Heart left ventricle (tissue), 16 donors: ENCODE data around the gene FFAR3. TPM values are rescaled to one million over a fixed set of nuclear protein-coding genes. Genes with fewer than 3 reads are reported as not detected.
A peak's percentile ranks its signal among the peaks of the same experiment; 100 is the strongest.

Source experiments
- ATAC-seq, 4 donors: fragments of 200-7000 bp; cut with Tn5 transposase; one replicate each; pipeline ENCODE4 v1.9.1; 2020 to 2022; ENCODE audit warnings: moderate library complexity in 4 of 4, mild to moderate bottlenecking in 3 of 4, moderate number of reproducible peaks in 1 of 4
- DNase-seq, 5 donors: peaks; one replicate each; pipeline ENCODE4 v3.0.0-alpha.2; 2020
- H3K27ac ChIP-seq, 12 donors: fragments of 200-600 bp; sonication (generic) in 4 of 12; one replicate each; pipeline versions ENCODE4 v1.5.0 to v1.8.0; 2016 to 2022; ENCODE audit warnings: mild to moderate bottlenecking in 2 of 12
- H3K27me3 ChIP-seq, 9 donors: fragments of 200-600 bp; sonication (generic) in 2 of 9; one replicate each; pipeline versions ENCODE4 v1.5.1 to v1.8.0; 2016 to 2022; ENCODE audit warnings: mild to moderate bottlenecking in 3 of 9
- H3K36me3 ChIP-seq, 9 donors: fragments of 200-600 bp; sonication (generic) in 2 of 9; one replicate each; pipeline versions ENCODE4 v1.5.0 to v1.8.0; 2018 to 2022; ENCODE audit warnings: mild to moderate bottlenecking in 2 of 9
- H3K4me1 ChIP-seq, 12 donors: fragments of 200-600 bp; sonication (generic) in 4 of 12; one replicate each; pipeline versions ENCODE4 v1.5.0 to v1.8.0; 2016 to 2022; ENCODE audit warnings: mild to moderate bottlenecking in 3 of 12
- H3K4me3 ChIP-seq, 12 donors: fragments of 200-600 bp; sonication (generic) in 4 of 12; one replicate each; pipeline versions ENCODE4 v1.5.0 to v1.8.0; 2017 to 2022; ENCODE audit warnings: mild to moderate bottlenecking in 9 of 12, moderate library complexity in 4 of 12
- H3K9me3 ChIP-seq, 12 donors: fragments of 200-600 bp; sonication (generic) in 4 of 12; one replicate each; pipeline versions ENCODE4 v1.5.0 to v1.8.0; 2016 to 2022; ENCODE audit warnings: mild to moderate bottlenecking in 1 of 12
- POLR2A ChIP-seq, 2 donors: fragments of 450-650 bp; IDR thresholded peaks; one replicate each; pipeline ENCODE4 v1.6.1; 2017; ENCODE audit warnings: antibody characterized with exemption in 2 of 2, mild to moderate bottlenecking in 2 of 2, moderate library complexity in 2 of 2
- WGBS, 4 donors: extraction: QIAGEN DNeasy Blood & Tissue Kit in 2 of 4; methylation state at CpG; one replicate each; pipeline versions ENCODE4 v1.1.5 to v1.1.7; 2013 to 2018; 5-methylcytosine and 5-hydroxymethylcytosine counted together
- intact Hi-C, 10 donors: fragments of 100-400 bp; cut with DNase I; formaldehyde crosslinking; loops; one replicate each; pipeline versions ENCODE4 v1.11.1 to v1.14.2; 2022
- polyA plus RNA-seq, 2 donors: library from polyadenylated mRNA; stranded (reverse); fragments of 200-250 nt; gene quantifications; one replicate each; pipeline ENCODE4 v1.2.3, GENCODE V29; 2013
- total RNA-seq, 9 donors: library from RNA; depleted of rRNA in 2 of 9; stranded (reverse); fragments of >200 nt in 2 of 9; fragmentation: NEBNext Ultra II Directional in 3 of 9; extraction: Animal tissue kit (Norgen Biotek cat#: 25700) in 3 of 9; gene quantifications; one replicate each; pipeline versions ENCODE4 v1.1.0 to v1.2.4, GENCODE V29; 2016 to 2023
- TF ChIP-seq, protein P1 (sequence below), 12 donors: fragments of 200-600 bp; sonication (generic) in 4 of 12; IDR thresholded peaks; one replicate each; pipeline versions ENCODE4 v1.5.0 to v1.8.0; 2018 to 2022; ENCODE audit warnings: antibody characterized with exemption in 12 of 12, mild to moderate bottlenecking in 5 of 12
- donor health status: ischemic (EF 13 %, LVEDD 7.1; RV severe dilation, severe dysfunction).
- donor health status: healthy with polysubstance abuse.
- donor health status: DM: no; HTN: yes; CAD: no.
- donor health status: DM: no; HTN: no; CAD: no.
- donor health status: ischemic (EF 25% LVEDD 6.9; RV normal size, moderate dysfunction).
- donor health status: ischemic (EF 25% LVEDD 5.7; RV mildly dilated, moderate dysfunction).
- donor health status: healthy.
- donor health status: DM: yes; HTN: yes; CAD: no.
- donor health status: ischemic (EF 35%, LVEDD 5.7; RV mildly dilated, moderate dysfunction).
- donor health status: nonischemic (EF 11% LVEDD 7.7; RV severe dilation, severe dysfunction).
- donor health status: DM: yes; HTN: yes; CAD: no.
- donor health status: PGD.
- donor health status: ischemic (EF 29% LVEDD 5.4; RV normal size, mild dysfunction).
- donor health status: nonischemic (EF 23%, LVEDD 6.1; RV moderate dilation, normal function).

The FFAR3 gene
- total and polyA plus RNA-seq, 11 donors: 0.11 to 0.96 (median 0.15) TPM; not detected in 8

DNA sequence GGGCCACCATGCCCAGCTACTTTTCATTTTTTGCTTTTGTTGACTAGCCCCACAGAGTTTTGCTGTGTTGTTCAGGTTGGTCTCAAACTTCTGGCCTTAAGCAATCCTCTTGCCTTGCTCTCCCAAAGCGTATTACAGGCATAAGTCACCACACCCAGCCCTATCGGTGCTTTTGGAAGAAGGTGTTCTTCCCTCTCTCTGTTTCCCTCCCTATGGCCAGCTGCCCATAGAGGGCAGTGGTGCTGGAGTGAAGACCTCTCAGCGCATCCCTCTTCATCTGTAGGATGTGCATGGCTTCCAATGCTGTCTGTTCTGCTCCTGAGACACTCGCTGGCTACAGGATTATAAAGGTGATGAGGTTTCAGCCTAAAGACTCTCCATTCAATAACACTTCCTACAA lies 30.6 kb upstream of the FFAR3 start:
- intact Hi-C loops: no loop called here
- TF ChIP-seq, protein P1, sequence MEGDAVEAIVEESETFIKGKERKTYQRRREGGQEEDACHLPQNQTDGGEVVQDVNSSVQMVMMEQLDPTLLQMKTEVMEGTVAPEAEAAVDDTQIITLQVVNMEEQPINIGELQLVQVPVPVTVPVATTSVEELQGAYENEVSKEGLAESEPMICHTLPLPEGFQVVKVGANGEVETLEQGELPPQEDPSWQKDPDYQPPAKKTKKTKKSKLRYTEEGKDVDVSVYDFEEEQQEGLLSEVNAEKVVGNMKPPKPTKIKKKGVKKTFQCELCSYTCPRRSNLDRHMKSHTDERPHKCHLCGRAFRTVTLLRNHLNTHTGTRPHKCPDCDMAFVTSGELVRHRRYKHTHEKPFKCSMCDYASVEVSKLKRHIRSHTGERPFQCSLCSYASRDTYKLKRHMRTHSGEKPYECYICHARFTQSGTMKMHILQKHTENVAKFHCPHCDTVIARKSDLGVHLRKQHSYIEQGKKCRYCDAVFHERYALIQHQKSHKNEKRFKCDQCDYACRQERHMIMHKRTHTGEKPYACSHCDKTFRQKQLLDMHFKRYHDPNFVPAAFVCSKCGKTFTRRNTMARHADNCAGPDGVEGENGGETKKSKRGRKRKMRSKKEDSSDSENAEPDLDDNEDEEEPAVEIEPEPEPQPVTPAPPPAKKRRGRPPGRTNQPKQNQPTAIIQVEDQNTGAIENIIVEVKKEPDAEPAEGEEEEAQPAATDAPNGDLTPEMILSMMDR (IDR thresholded peaks at IDR 0.05): peak in 2 of 12 donors; percentile 6 to 7
- no peak for TF ChIP-seq POLR2A (IDR thresholded peaks at IDR 0.05)
- ATAC-seq (no peak), DNase-seq (peak in 1 of 5 donors; percentile 2)
- Histone ChIP-seq H3K9me3 (no peaks in the 10 kb centered on the region), H3K36me3 (no peaks in the 10 kb centered on the region), H3K4me1 (no peaks in the 10 kb centered on the region), H3K27me3 (peaks cover 0 to 32% (median 9%) of the 10 kb centered on the region in 9 donors), H3K4me3 (no peak overlapping the region), H3K27ac (no peak overlapping the region)
- WGBS, 4 donors: 64 to 81% (median 65%) methylated on average over 4 of the region's 4 CpGs

GRCh38 chr19:35328851-35329285 lies 29.4 kb upstream of the FFAR3 start, which contains the start of gene CD22:
Gene CD22, plus strand, starts transcription at chr19:35329187. Its CDS starts 2,854 bp downstream, at chr19:35332041.
- no peaks in the 10 kb centered on the region for H3K36me3 ChIP-seq
- DNase-seq: peak in 1 of 5 donors; percentile 29
- peaks cover 0 to 41% (median 9%) of the 10 kb centered on the region in 9 donors for H3K27me3 ChIP-seq
- intact Hi-C loops: no loop called here
- TF ChIP-seq, protein P1 (IDR thresholded peaks at IDR 0.05): no peak
- no peak for TF ChIP-seq POLR2A (IDR thresholded peaks at IDR 0.05)
- no peak for ATAC-seq
- no peaks in the 10 kb centered on the region for H3K9me3 ChIP-seq
- H3K4me3 ChIP-seq: no peak within 1 kb of the TSS
- H3K4me1 ChIP-seq: no peaks in the 10 kb centered on the region
- H3K27ac ChIP-seq: no peak within 1 kb of the TSS
- 68 to 81% (median 77%) methylated on average over 12 of the region's 12 CpGs for WGBS, 4 donors

DNA sequence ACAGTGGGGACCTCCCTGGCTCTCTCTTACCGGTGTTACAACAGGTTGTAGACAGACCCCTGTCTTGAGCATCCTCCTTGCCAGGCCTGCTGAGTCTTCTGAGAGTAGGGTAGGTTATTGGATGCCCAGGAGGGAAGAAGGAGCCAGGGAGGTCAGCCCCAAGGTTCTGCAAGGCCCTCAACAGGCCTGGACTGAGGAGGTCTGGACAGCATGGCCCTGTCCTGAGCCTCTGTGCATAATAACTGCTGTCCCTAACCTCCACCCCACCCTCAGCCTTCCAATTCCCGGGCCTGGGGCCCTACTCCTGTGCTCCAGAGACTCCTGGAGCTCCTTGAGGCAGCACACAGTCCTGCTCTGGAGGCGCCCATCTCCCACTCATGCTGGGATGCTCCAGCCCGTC lies 28.9 kb upstream of the FFAR3 start:
- H3K9me3 ChIP-seq: no peaks in the 10 kb centered on the region
- peaks cover 0 to 46% (median 9%) of the 10 kb centered on the region in 9 donors for H3K27me3 ChIP-seq
- no peak for TF ChIP-seq POLR2A (IDR thresholded peaks at IDR 0.05)
- intact Hi-C loops: no loop called here
- H3K27ac ChIP-seq: no peak overlapping the region
- H3K36me3 ChIP-seq: no peaks in the 10 kb centered on the region
- ATAC-seq (no peak), DNase-seq (peak in 1 of 5 donors; percentile 28)
- 77 to 91% (median 85%) methylated on average over 4 of the region's 4 CpGs for WGBS, 4 donors
- no peak overlapping the region for H3K4me3 ChIP-seq
- no peaks in the 10 kb centered on the region for H3K4me1 ChIP-seq

GRCh38 chr19:35330475-35330874 lies 27.8 kb upstream of the FFAR3 start:
- H3K9me3 ChIP-seq: no peaks in the 10 kb centered on the region
- WGBS, 4 donors: 50 to 61% (median 54%) methylated on average over 7 of the region's 7 CpGs
- no peak overlapping the region for H3K27ac ChIP-seq
- H3K4me1 ChIP-seq: no peaks in the 10 kb centered on the region
- H3K4me3 ChIP-seq: no peak overlapping the region
- TF ChIP-seq POLR2A (IDR thresholded peaks at IDR 0.05): no peak
- TF ChIP-seq, protein P1 (IDR thresholded peaks at IDR 0.05): no peak
- peaks cover 0 to 48% (median 9%) of the 10 kb centered on the region in 9 donors for H3K27me3 ChIP-seq
- no peaks in the 10 kb centered on the region for H3K36me3 ChIP-seq
- DNase-seq (peak in 2 of 5 donors; percentile 1 to 27), ATAC-seq (no peak)
- intact Hi-C loops: no loop called here
